A673 (cell line): ENCODE results near the gene NTNG1. TPM values are rescaled to one million over a fixed set of nuclear protein-coding genes. Genes with fewer than 3 reads are reported as not detected.

Source experiments
- BruUV-seq: library from RNA; stranded (reverse); fragments of 400-500 nt; replicated peaks from 2 replicates; lab custom pipeline; 2021; lab: Mats Ljungman, UMichigan
- CTCF ChIA-PET: fragments of 300-600 bp; sonication (Branson Sonifier 250); formaldehyde crosslinking; loops from one replicate; lab custom pipeline; 2022; ENCODE audit warnings: antibody characterized with exemption; lab: Charles Lee
- POLR2A ChIA-PET: fragments of 300-600 bp; sonication (Branson Sonifier 250); formaldehyde crosslinking; loops from one replicate; lab custom pipeline; 2022; ENCODE audit warnings: antibody characterized with exemption; ENCODE audit not compliant: low non-redundant PET; lab: Charles Lee
- DNase-seq: peaks from one replicate; pipeline ENCODE4 v3.0.0-alpha.2; 2015; ENCODE audit warnings: low spot score
- H3K27ac ChIP-seq: fragments of 200-600 bp; sonication (generic); 2 replicates; pipeline ENCODE4 v1.5.1; 2016; ENCODE audit warnings: mixed run types, low read depth, mild to moderate bottlenecking, mixed read lengths, antibody characterized with exemption, low read length; ENCODE audit not compliant: poor library complexity, severe bottlenecking
- H3K27me3 ChIP-seq: fragments of 200-600 bp; sonication (generic); replicated peaks from 2 replicates; pipeline ENCODE4 v1.6.1; 2017; ENCODE audit warnings: mixed run types, low read depth, mild to moderate bottlenecking, mixed read lengths, antibody characterized with exemption, low read length; ENCODE audit not compliant: insufficient read depth, poor library complexity
- H3K36me3 ChIP-seq: fragments of 200-600 bp; sonication (generic); 2 replicates; pipeline ENCODE4 v1.6.1; 2016; ENCODE audit warnings: mixed run types, mild to moderate bottlenecking, mixed read lengths, antibody characterized with exemption, low read length; ENCODE audit not compliant: insufficient read depth, poor library complexity, severe bottlenecking
- H3K4me1 ChIP-seq: fragments of 200-600 bp; sonication (generic); 2 replicates; pipeline ENCODE4 v1.6.1; 2017; ENCODE audit warnings: mixed run types, mild to moderate bottlenecking, mixed read lengths, antibody characterized with exemption, low read length; ENCODE audit not compliant: insufficient read depth, poor library complexity, severe bottlenecking
- H3K4me3 ChIP-seq: fragments of 200-600 bp; sonication (generic); 2 replicates; pipeline ENCODE4 v1.5.1; 2016; ENCODE audit warnings: low read depth, mixed run types, mild to moderate bottlenecking, mixed read lengths, low read length; ENCODE audit not compliant: poor library complexity, severe bottlenecking
- H3K9me3 ChIP-seq: fragments of 200-600 bp; sonication (generic); 2 replicates; pipeline ENCODE4 v1.6.1; 2016; ENCODE audit warnings: mixed run types, low read depth, mild to moderate bottlenecking, mixed read lengths, antibody characterized with exemption, low read length; ENCODE audit not compliant: poor library complexity, severe bottlenecking
- EZH2 ChIP-seq: fragments of 200-600 bp; sonication (generic); IDR thresholded peaks from 2 replicates; pipeline ENCODE4 v1.6.1; 2017; ENCODE audit warnings: borderline replicate concordance, low read depth, mild to moderate bottlenecking, mixed read lengths, antibody characterized with exemption, low read length; ENCODE audit not compliant: poor library complexity, severe bottlenecking
- intact Hi-C: fragments of 100-400 bp; cut with micrococcal nuclease; formaldehyde crosslinking; loops from one replicate; pipeline ENCODE4 v1.10.0; 2022; ENCODE audit not compliant: unreplicated experiment
- total RNA-seq: library from RNA; stranded (reverse); gene quantifications from 2 replicates; pipeline ENCODE4 v1.2.3, GENCODE V29; 2021
- TF ChIP-seq, protein P1 (sequence below): fragments of 300-800, 200-600 bp; sonication (generic); conservative IDR thresholded peaks from 2 replicates; pipeline ENCODE4 v1.5.1; 2017; ENCODE audit warnings: low read depth, mild to moderate bottlenecking, antibody characterized with exemption, low read length, moderate library complexity, mixed read lengths

NTNG1 gene
- total RNA-seq, 1 experiment from 2014 or later: 91.5 TPM

- intact Hi-C loops: no loop called here
- no TSS peak for BruUV-seq
- H3K4me3 ChIP-seq: no peak overlapping the region
- POLR2A ChIA-PET: no interaction called here
- H3K27me3 ChIP-seq: no peaks in the 10 kb centered on the region
- CTCF ChIA-PET: no interaction called here
- no peaks in the 10 kb centered on the region for H3K9me3 ChIP-seq
- no peak overlapping the region for H3K27ac ChIP-seq
- no peaks in the 10 kb centered on the region for H3K4me1 ChIP-seq
- no peaks in the 10 kb centered on the region for H3K36me3 ChIP-seq
- no peak for DNase-seq
- no peak for TF ChIP-seq EZH2
- TF ChIP-seq, protein P1, sequence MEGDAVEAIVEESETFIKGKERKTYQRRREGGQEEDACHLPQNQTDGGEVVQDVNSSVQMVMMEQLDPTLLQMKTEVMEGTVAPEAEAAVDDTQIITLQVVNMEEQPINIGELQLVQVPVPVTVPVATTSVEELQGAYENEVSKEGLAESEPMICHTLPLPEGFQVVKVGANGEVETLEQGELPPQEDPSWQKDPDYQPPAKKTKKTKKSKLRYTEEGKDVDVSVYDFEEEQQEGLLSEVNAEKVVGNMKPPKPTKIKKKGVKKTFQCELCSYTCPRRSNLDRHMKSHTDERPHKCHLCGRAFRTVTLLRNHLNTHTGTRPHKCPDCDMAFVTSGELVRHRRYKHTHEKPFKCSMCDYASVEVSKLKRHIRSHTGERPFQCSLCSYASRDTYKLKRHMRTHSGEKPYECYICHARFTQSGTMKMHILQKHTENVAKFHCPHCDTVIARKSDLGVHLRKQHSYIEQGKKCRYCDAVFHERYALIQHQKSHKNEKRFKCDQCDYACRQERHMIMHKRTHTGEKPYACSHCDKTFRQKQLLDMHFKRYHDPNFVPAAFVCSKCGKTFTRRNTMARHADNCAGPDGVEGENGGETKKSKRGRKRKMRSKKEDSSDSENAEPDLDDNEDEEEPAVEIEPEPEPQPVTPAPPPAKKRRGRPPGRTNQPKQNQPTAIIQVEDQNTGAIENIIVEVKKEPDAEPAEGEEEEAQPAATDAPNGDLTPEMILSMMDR: no peak
Observed at GRCh38 chr1:107116306-107116790, 24.5 kb upstream of the NTNG1 start.

DNA sequence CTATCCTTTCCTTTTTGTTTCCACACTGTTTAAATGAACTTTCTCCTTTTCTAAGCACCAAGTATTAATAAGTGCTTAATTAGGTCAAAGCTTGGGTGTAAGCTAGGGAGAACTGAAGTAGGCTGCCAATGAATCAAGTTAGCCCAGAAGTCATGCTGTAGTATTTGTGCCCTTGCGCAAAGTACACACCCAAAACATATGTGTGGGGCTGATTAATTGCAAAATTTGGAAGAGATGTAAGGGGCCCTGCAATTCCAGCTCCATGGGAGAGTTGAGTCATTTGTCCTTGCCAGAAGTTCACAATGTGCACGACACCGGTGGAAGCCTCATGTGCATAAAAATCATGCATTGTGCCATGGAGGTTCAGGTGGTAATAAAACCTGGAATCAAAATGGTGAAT, 18.6 kb upstream of the NTNG1 start:
- TF ChIP-seq, protein P1: no peak
- no peak for TF ChIP-seq EZH2
- H3K4me1 ChIP-seq: no peaks in the 10 kb centered on the region
- no peak overlapping the region for H3K4me3 ChIP-seq
- BruUV-seq: no TSS peak
- H3K36me3 ChIP-seq: no peaks in the 10 kb centered on the region
- H3K9me3 ChIP-seq: no peaks in the 10 kb centered on the region
- no peak for DNase-seq
- ChIA-PET POLR2A (no interaction called here), CTCF (no interaction called here)
- intact Hi-C loops: no loop called here
- no peak overlapping the region for H3K27ac ChIP-seq
- H3K27me3 ChIP-seq: no peaks in the 10 kb centered on the region

GRCh38 chr1:107123741-107124140, 17.1 kb upstream of the NTNG1 start:
- CTCF ChIA-PET: no interaction called here
- no peak for TF ChIP-seq EZH2
- TF ChIP-seq, protein P1: no peak
- no peak for DNase-seq

More at GRCh38 chr1:107123741-107124140, 17.1 kb upstream of the NTNG1 start:
- no TSS peak for BruUV-seq
- H3K9me3 ChIP-seq: no peaks in the 10 kb centered on the region
- intact Hi-C loops: no loop called here
- H3K4me1 ChIP-seq: no peaks in the 10 kb centered on the region
- no peaks in the 10 kb centered on the region for H3K27me3 ChIP-seq
- no peak overlapping the region for H3K27ac ChIP-seq
- H3K36me3 ChIP-seq: no peaks in the 10 kb centered on the region
- POLR2A ChIA-PET: no interaction called here
- no peak overlapping the region for H3K4me3 ChIP-seq
